Stimulated activated CD4-positive, alpha-beta T cell treated with anti-CD3 and anti-CD28 coated beads, Interleukin-1b, Interleukin-23, amount 100 ng/mL, for 48 hours (primary cell): ENCODE data around the gene KCNMA1.

Source experiments
- DNase-seq: peaks from one replicate; pipeline ENCODE4 v3.0.0-alpha.2; 2020

KCNMA1 gene

GRCh38 chr10:76839276-76839675 is 798.3 kb downstream of the KCNMA1 start:
- no peak for DNase-seq

- no peak for DNase-seq
These were observed 807.4 kb downstream of the KCNMA1 start for GRCh38 chr10:76830218-76830617.

- no peak for DNase-seq
These were observed 807.9 kb downstream of the KCNMA1 start for GRCh38 chr10:76829724-76830123.
